ENCODE measurements around the gene ENTR1. TPM values are rescaled to one million over a fixed set of nuclear protein-coding genes. Genes with fewer than 3 reads are reported as not detected.
"Not testable (repeated sequence)": the region's sequence is repeated elsewhere in the genome, so short reads cannot be mapped to it uniquely, and the experiment has no call there.

The ENTR1 gene
- total RNA-seq, 4 donors from 2014 or later = 26.3 to 55.1 (median 44.0) TPM

- peak overlapping the region; percentile 31 to 92 (median 87) for H3K27ac ChIP-seq
- H3K9me3 ChIP-seq = no peaks in the 10 kb centered on the region
- H3K27me3 ChIP-seq = no peaks in the 10 kb centered on the region
- H3K4me1 ChIP-seq = peaks cover 0 to 40% (median 12%) of the 10 kb centered on the region in 3 donors
- 67% methylated on average over 3 of the region's 71 CpGs; no CpG with 5 or more reads in 1 of the 2 donors for WGBS, 2 donors (ENCODE audit: low coverage in 1 of 2)
- no peak for TF ChIP-seq POLR2A (IDR thresholded peaks at IDR 0.05)
- no peak for TF ChIP-seq EP300 (IDR thresholded peaks at IDR 0.05)
- TF ChIP-seq CTCF (IDR thresholded peaks at IDR 0.05) = peak in 1 of 4 experiments; percentile 6
- TF ChIP-seq POLR2AphosphoS5 (IDR thresholded peaks at IDR 0.05) = no peak
- peaks cover 0 to 63% of the 10 kb centered on the region in 2 donors for H3K36me3 ChIP-seq
- H3K4me3 ChIP-seq = peak overlapping the region; percentile 64 to 96
- ATAC-seq = peak; percentile 14
Measured at GRCh38 chr9:136409557-136410455, 608 bp downstream of the ENTR1 start.

GRCh38 chr9:136407911-136408310 lies 2.5 kb downstream of the ENTR1 start:
- no peak for ATAC-seq
- no peak overlapping the region for H3K27ac ChIP-seq
- peaks cover 0 to 36% (median 12%) of the 10 kb centered on the region in 3 donors for H3K4me1 ChIP-seq
- H3K4me3 ChIP-seq = no peak overlapping the region
- no peak for TF ChIP-seq POLR2A (IDR thresholded peaks at IDR 0.05)
- no peak for TF ChIP-seq EP300 (IDR thresholded peaks at IDR 0.05)
- no peak for TF ChIP-seq POLR2AphosphoS5 (IDR thresholded peaks at IDR 0.05)
- TF ChIP-seq CTCF (IDR thresholded peaks at IDR 0.05) = no peak
- no peaks in the 10 kb centered on the region for H3K9me3 ChIP-seq
- WGBS, 2 donors (ENCODE audit: low coverage in 1 of 2) = 68 to 88% methylated on average over 4 to 5 of the region's 7 CpGs
- peaks cover 0 to 59% of the 10 kb centered on the region in 2 donors for H3K36me3 ChIP-seq
- H3K27me3 ChIP-seq = no peaks in the 10 kb centered on the region

GRCh38 chr9:136407061-136407460 lies 3.4 kb downstream of the ENTR1 start:
- Histone ChIP-seq H3K36me3 (peaks cover 0 to 58% of the 10 kb centered on the region in 2 donors), H3K4me1 (peaks cover 0 to 31% (median 12%) of the 10 kb centered on the region in 3 donors)
- ATAC-seq, H3K4me3 ChIP-seq, H3K27me3 ChIP-seq, H3K27ac ChIP-seq, H3K9me3 ChIP-seq: not testable (repeated sequence)
- 93% methylated on average over 21 of the region's 28 CpGs; no CpG with 5 or more reads in 1 of the 2 donors for WGBS, 2 donors (ENCODE audit: low coverage in 1 of 2)

GRCh38 chr9:136405904-136406303 lies 4.5 kb downstream of the ENTR1 start:
- H3K4me3 ChIP-seq, ATAC-seq, H3K27me3 ChIP-seq, H3K27ac ChIP-seq, H3K9me3 ChIP-seq: not testable (repeated sequence)
- Histone ChIP-seq H3K4me1 (peaks cover 0 to 20% (median 9%) of the 10 kb centered on the region in 3 donors), H3K36me3 (peaks cover 0 to 63% of the 10 kb centered on the region in 2 donors)
- 89% methylated on average over 4 of the region's 10 CpGs; no CpG with 5 or more reads in 1 of the 2 donors for WGBS, 2 donors (ENCODE audit: low coverage in 1 of 2)

GRCh38 chr9:136405481-136405880 lies 4.9 kb downstream of the ENTR1 start:
- 70 to 83% methylated on average over 3 to 6 of the region's 7 CpGs for WGBS, 2 donors (ENCODE audit: low coverage in 1 of 2)
- H3K36me3 ChIP-seq = peaks cover 0 to 63% of the 10 kb centered on the region in 2 donors
- peaks cover 0 to 23% (median 11%) of the 10 kb centered on the region in 3 donors for H3K4me1 ChIP-seq
- no peak for ATAC-seq
- TF ChIP-seq EP300 (IDR thresholded peaks at IDR 0.05) (no peak), POLR2AphosphoS5 (IDR thresholded peaks at IDR 0.05) (no peak), CTCF (IDR thresholded peaks at IDR 0.05) (no peak), POLR2A (IDR thresholded peaks at IDR 0.05) (no peak)
- H3K4me3 ChIP-seq = no peak overlapping the region
- no peak overlapping the region for H3K27ac ChIP-seq
- H3K9me3 ChIP-seq = no peaks in the 10 kb centered on the region
- no peaks in the 10 kb centered on the region for H3K27me3 ChIP-seq

GRCh38 chr9:136404801-136405136 lies 5.6 kb downstream of the ENTR1 start:
- no peak overlapping the region for H3K4me3 ChIP-seq
- no peak for TF ChIP-seq EP300 (IDR thresholded peaks at IDR 0.05)
- TF ChIP-seq POLR2AphosphoS5 (IDR thresholded peaks at IDR 0.05) = no peak
- no peak overlapping the region for H3K27ac ChIP-seq
- H3K27me3 ChIP-seq = no peaks in the 10 kb centered on the region
- H3K9me3 ChIP-seq = no peaks in the 10 kb centered on the region
- H3K4me1 ChIP-seq = peaks cover 0 to 23% (median 13%) of the 10 kb centered on the region in 3 donors
- H3K36me3 ChIP-seq = peaks cover 0 to 63% of the 10 kb centered on the region in 2 donors
- 84 to 86% methylated on average over 6 to 7 of the region's 14 CpGs for WGBS, 2 donors (ENCODE audit: low coverage in 1 of 2)
- no peak for ATAC-seq
